Brain microvascular endothelial cell (primary cell): ENCODE measurements around the gene ATP8B4.

Experiments used
- DNase-seq: peaks from one replicate; pipeline ENCODE4 v3.0.0-alpha.2; 2020
- H3K27ac ChIP-seq: fragments of 250-450 bp; sonication (Bioruptor Pico); 2 replicates; pipeline ENCODE4 v1.5.1; 2020; ENCODE audit warnings: mild to moderate bottlenecking, moderate library complexity
- H3K27me3 ChIP-seq: fragments of 250-450 bp; sonication (Bioruptor Pico); replicated peaks from 2 replicates; pipeline ENCODE4 v1.5.1; 2020; ENCODE audit warnings: mild to moderate bottlenecking
- H3K36me3 ChIP-seq: fragments of 250-450 bp; sonication (Bioruptor Pico); replicated peaks from 2 replicates; pipeline ENCODE4 v1.5.1; 2020; ENCODE audit warnings: mild to moderate bottlenecking
- H3K4me3 ChIP-seq: 2 replicates; pipeline ENCODE4 v1.5.1; 2011; ENCODE audit warnings: low read depth, mild to moderate bottlenecking, control low read depth, low read length, moderate library complexity
- in situ Hi-C: cut with HindIII; loops from 2 replicates; pipeline ENCODE4 v1.10.0; 2017; ENCODE audit warnings: low sequenced_read_pairs, low pct_ligation_motif_present
- TF ChIP-seq, protein P1 (sequence below): IDR thresholded peaks from 2 replicates; pipeline ENCODE4 v1.5.1; 2011; ENCODE audit warnings: low read depth, mild to moderate bottlenecking, moderate library complexity, low read length, control low read depth, inconsistent platforms; ENCODE audit errors: missing control alignments

ATP8B4 gene

GRCh38 chr15:50127255-50127777 is 8.3 kb upstream of the ATP8B4 start:
- Histone ChIP-seq H3K4me3 (no peak overlapping the region), H3K27me3 (no peaks in the 10 kb centered on the region), H3K36me3 (no peaks in the 10 kb centered on the region), H3K27ac (no peak overlapping the region)
- TF ChIP-seq, protein P1, sequence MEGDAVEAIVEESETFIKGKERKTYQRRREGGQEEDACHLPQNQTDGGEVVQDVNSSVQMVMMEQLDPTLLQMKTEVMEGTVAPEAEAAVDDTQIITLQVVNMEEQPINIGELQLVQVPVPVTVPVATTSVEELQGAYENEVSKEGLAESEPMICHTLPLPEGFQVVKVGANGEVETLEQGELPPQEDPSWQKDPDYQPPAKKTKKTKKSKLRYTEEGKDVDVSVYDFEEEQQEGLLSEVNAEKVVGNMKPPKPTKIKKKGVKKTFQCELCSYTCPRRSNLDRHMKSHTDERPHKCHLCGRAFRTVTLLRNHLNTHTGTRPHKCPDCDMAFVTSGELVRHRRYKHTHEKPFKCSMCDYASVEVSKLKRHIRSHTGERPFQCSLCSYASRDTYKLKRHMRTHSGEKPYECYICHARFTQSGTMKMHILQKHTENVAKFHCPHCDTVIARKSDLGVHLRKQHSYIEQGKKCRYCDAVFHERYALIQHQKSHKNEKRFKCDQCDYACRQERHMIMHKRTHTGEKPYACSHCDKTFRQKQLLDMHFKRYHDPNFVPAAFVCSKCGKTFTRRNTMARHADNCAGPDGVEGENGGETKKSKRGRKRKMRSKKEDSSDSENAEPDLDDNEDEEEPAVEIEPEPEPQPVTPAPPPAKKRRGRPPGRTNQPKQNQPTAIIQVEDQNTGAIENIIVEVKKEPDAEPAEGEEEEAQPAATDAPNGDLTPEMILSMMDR: no peak
- in situ Hi-C loops: no loop called here
- DNase-seq: no peak

GRCh38 chr15:50126072-50126471 is 7.0 kb upstream of the ATP8B4 start:
- in situ Hi-C loops: no loop called here
- TF ChIP-seq, protein P1: no peak
- no peak for DNase-seq
- Histone ChIP-seq H3K27me3 (no peaks in the 10 kb centered on the region), H3K4me3 (no peak overlapping the region), H3K27ac (no peak overlapping the region), H3K36me3 (no peaks in the 10 kb centered on the region)

GRCh38 chr15:50124631-50125030 is 5.6 kb upstream of the ATP8B4 start:
- Histone ChIP-seq H3K27ac (no peak overlapping the region), H3K36me3 (no peaks in the 10 kb centered on the region), H3K27me3 (no peaks in the 10 kb centered on the region), H3K4me3 (no peak overlapping the region)
- no peak for DNase-seq
- TF ChIP-seq, protein P1: no peak
- in situ Hi-C loops: no loop called here

DNA sequence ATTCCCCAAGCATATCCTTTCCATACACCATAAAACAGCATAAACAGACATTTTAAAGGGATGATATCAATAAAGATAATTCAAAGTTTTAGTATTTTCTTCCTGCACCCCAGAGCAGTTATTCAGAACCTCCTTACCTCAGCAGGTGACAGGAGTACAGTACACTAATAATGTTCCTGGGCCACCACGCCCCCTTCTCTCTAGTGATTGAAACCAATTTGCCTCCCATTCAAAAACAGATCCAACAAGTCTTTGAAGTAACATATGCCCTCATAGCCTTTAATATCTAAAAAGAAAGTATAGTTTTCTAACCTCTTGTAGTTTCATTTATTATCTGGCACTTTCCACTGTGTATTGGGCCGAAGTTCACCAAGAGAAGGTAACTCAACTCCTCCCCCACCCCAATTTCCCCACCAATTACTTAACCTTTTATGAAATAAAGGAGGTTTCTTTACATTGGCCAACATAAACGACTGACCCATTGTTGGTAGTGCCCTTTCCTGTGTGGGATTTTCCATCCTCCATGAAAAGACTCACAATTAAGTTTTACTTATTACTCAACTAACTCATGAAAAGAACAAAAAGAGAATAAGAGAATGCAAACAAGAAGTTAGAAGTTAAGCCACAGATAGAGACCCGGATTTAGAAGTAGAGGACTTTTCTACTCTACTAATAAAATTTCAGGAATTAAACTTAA is 5.0 kb upstream of the ATP8B4 start:
- H3K27ac ChIP-seq: no peak overlapping the region
- TF ChIP-seq, protein P1: no peak
- no peaks in the 10 kb centered on the region for H3K27me3 ChIP-seq
- no peaks in the 10 kb centered on the region for H3K36me3 ChIP-seq
- in situ Hi-C loops: no loop called here
- DNase-seq: no peak
- H3K4me3 ChIP-seq: no peak overlapping the region

GRCh38 chr15:50120729-50121128 is 1.7 kb upstream of the ATP8B4 start:
- Histone ChIP-seq H3K4me3 (no peak overlapping the region), H3K36me3 (no peaks in the 10 kb centered on the region), H3K27me3 (no peaks in the 10 kb centered on the region), H3K27ac (no peak overlapping the region)
- DNase-seq: no peak
- in situ Hi-C loops: no loop called here
- TF ChIP-seq, protein P1: no peak
